GM19463 (cell line): ENCODE measurements around the gene TSTD1.
"Not testable (repeated sequence)": the region's sequence is repeated elsewhere in the genome, so short reads cannot be mapped to it uniquely, and the experiment has no call there.

Experiments
- ATAC-seq: cut with Tn5 transposase; IDR thresholded peaks from one replicate; pipeline ENCODE4 v1.9.1; 2021; ENCODE audit warnings: mild to moderate bottlenecking, moderate library complexity; ENCODE audit not compliant: unreplicated experiment

Gene TSTD1

DNA sequence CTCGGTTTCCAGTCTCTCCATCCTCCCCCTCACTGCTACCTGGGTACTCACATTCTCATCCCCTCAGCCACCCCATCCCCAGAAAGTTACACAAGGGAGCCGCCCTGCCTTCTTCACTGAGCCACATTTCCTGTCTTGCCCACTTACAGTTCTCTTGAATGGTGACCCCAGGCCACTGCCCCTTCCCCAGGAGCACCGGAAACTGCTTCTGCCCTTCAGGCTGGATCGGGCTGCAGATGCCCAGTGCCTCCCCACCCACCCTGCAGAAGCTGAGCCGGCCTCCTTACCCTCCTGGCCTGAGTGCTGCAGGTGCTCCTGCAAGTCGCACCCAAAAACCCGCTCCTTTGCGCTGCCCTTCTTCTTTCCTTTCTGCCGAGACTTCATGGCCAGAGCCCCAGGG, 30.5 kb upstream of the TSTD1 start:
- no peak for ATAC-seq

DNA sequence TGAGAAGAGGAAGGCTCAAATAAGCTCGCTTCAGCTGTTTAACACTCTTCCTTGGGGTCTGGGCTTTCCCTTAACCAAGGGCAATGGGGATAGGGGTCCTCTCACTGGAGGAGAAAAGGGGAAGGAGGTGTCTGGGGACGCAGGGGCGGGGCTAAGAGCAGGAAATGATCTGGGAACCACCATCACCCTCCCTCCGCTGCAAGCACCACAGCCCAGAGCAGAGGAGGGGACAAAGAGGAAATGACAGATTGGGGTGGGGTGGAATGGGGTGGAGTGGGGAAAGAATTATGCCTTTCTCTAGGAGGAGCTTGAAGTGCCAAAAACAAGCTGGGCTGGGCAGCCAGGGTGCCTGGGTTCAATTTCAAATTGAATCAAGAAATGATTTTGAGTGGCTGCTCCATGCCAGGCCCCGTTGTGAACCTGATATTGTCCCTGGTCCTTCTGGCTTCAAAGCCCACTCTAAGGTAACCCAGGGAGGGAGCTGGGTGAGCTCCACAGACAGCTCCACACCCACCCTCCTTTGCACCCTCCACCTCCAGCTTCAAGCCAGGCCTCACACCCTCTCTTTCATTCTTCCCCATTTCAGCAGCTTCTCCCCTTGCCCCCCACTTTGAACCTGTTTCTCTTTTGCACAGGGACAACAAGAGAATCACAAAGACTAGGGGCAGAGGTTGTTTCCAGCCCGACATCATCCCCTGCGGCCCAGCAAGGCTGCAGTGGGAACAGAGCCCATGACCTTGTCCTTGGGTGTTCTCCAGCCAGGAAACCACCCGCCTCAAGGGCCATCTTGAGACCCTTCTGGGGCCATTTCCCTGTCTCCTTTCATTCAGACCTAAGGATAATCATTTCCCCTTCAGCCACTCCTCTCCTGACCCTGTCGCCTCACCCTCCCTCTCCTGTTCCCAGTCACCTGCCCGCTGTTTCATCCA, 29.8 kb upstream of the TSTD1 start:
- ATAC-seq, result peak; percentile 47

DNA sequence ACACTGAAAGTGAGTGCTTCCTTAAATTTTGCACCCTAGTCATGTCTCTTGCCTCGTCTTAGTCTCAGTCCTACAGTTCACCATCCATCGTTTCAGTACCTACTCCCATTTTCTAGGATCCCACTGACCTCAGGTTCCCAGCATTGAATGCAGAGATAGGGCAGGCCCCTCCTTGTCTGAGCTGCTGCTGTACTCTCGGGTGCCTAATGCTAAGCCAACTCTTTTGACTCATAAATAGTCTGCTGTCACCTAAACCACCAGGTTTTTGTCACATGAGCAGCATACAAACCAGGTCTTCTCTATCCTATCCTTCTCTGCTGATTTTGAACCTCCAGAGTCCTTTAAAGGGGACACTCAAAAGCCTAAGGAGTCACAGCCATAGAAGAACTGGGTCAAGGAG, 27.9 kb upstream of the TSTD1 start:
- no peak for ATAC-seq

DNA sequence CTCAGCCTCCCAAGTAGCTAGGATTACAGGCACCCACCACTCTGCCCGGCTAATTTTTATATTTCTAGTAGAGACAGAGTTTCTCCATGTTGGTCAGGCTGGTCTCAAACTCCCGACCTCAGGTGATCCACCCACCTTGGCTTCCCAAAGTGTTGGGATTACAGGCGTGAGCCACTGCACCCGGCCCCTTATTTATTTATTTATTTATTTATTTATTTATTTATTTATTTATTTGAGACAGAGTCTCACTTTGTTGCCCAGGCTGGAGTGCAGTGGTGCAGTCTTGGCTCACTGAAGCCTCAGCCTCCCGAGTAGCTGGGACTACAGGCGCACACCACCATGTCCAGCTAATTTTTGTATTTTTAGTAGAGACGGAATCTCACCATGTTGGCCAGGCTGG, 26.9 kb upstream of the TSTD1 start:
- ATAC-seq, result not testable (repeated sequence)

DNA sequence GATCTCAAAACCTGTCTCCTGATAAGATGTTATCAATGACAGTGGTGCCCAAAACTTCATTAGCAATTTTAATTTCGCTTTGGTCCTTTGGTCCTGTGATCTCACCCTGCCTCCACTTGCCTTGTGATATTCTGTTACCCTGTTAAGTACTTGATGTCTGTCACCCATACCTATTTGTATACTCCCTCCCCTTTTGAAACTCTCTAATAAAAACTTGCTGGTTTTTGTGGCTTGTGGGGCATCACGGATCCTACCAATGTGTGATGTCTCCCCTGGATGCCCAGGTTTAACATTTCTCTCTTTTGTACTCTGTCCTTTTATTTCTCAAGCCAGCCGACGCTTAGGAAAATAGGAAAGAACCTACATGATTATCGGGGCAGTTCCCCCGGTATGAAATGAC, 25.2 kb upstream of the TSTD1 start:
- ATAC-seq, result not testable (repeated sequence)

DNA sequence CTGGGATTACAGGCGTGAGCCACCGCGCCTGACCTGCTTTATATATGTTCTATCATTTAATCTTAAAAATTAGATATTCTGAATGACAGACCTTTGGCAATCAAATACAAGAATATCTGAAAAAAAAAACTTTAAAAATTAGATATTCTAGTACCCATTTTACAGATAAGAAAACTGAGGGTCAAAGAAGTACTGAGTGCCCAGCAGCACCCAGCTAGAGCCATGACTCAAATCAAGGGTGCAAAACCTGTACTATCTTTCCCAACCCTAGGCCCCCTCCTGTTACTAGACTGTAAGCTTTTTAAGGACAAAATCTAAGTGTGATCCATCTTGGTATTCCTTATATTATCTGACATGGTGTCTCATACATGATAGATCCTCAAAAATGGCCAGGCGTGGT, 22.7 kb upstream of the TSTD1 start:
- no peak for ATAC-seq

DNA sequence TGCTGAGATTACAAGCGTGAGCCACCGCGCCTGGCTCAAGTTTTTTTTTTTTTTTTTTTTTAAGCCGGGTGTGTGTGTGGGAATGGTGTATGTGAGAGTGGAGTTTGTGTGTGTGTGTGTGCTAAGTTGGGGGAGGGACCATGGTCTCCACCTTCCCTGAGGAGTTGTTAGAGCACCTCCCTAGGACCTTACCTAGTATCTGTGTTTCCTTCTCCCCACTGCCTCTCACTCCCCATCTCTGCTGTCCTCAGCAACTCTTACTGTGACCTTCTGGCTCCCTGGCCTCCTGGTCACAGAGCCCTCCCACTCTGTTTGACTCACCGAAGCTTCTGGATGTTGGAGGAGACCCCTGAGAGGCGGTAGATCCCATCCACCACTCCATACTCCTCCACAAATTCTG, 20.5 kb upstream of the TSTD1 start:
- ATAC-seq, result no peak

DNA sequence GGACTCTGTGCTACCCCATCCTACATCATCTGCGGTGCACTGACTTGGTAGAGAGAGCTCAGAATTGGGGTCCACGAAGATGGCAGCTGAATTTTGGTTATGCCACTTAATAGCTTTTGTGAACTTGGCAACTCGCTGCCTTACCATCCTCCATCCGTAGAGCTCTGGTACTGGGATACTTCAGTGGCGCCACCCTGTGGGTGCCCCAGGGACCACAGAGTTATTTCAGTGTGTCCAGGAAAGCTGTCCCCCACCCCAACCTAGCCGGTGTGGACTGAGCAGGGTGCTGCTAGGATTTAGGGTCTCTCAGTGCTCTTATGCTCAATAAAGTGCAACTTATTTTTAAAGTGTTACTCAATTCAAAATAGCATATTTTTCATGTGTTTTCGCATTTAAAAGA, 16.0 kb upstream of the TSTD1 start:
- no peak for ATAC-seq

DNA sequence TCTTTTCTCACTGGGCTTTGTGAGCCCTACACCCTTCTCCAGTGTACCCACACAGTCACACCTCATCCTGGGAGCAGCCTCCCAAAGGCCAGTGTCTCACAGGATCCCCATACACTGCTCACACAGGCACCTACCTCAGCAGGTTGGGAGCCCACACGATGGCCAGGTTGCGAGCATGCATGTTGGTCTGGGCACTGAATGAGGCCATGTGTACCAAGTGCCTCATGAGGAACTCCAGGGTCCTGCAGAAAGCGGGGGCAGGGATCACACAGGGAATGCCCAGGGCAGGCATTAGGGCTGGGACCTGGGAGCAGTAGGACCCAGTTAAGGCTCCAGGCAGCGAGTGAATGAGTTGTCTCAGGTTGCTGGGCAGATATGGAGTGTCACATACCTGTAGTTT, 15.5 kb upstream of the TSTD1 start:
- ATAC-seq, result no peak

DNA sequence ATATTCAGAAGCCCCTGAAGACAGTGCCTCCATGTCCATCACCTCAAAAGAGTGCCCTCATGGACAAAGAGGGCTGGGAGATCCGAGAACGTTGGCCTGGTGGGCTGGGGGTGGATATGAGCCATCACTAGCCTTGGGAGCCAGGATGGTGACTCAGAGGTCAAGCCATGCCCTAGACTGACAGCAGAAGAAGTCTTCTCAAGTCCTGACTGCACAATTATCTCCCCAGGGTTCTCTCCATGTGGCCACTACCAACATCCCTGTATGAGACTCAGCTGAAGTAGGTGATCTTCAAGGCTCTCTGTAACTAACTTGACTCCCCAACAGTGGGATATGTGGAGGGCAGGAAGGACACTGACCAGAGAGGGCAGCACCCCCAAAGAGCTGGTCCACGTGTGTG, 14.1 kb upstream of the TSTD1 start:
- ATAC-seq, result no peak

DNA sequence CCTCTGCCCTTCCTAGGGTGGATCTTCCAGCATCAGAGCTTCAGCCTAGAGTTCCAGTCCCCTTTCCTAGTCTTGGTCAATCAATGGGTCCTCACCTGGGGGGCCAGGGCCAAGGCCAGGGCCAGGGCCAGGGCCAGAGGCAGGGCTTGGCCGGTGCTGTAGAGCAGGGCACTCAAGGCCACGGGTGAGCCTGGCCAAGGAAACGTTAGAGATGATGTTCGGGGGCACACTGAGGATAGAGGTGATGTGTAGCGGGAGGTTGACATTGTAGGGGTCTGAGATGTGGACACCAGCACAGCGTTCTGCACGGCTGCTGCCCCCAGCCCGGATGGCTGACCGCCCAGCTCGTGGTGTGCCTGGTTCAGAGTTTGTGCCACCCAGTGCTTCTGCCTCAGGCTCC, 12.5 kb upstream of the TSTD1 start:
- ATAC-seq, result no peak

DNA sequence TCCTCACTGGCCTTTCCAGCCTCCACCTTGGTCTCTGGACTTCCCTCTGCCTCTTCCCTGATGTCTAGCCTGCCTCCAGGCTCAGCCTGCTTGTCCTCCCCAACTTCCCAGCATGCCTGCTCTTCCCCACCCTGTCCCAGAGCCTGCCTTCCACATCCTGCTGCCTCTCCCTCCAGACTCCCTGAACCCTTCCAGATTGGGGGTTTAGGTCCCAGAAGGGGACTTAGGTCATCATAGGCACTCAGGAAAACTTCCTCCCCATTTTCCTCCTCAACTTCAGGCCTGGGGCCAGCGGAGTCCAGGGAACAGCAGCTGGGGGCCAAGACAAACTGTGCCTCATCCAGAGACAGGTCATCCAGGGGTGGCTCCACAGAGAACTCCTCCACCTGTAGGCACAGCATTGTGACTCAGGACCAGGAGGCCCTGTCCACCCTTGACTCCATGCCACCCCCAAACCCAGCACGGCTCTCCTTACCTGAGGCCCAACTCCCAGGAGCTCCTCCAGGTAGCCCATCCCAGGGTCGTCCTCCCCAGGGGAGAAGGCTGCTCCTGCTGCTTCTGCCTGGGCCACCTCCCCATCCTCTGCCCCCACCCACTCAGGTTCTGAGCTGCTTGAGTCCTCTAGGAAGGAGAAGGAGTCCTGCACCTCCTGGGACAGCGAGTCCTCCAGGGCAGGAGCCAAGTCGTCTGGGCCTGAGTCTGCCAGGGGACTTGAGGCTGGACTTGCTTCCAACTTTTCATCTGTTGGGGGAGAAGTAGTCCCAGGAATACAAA, 10.4 kb upstream of the TSTD1 start:
- ATAC-seq, result no peak

DNA sequence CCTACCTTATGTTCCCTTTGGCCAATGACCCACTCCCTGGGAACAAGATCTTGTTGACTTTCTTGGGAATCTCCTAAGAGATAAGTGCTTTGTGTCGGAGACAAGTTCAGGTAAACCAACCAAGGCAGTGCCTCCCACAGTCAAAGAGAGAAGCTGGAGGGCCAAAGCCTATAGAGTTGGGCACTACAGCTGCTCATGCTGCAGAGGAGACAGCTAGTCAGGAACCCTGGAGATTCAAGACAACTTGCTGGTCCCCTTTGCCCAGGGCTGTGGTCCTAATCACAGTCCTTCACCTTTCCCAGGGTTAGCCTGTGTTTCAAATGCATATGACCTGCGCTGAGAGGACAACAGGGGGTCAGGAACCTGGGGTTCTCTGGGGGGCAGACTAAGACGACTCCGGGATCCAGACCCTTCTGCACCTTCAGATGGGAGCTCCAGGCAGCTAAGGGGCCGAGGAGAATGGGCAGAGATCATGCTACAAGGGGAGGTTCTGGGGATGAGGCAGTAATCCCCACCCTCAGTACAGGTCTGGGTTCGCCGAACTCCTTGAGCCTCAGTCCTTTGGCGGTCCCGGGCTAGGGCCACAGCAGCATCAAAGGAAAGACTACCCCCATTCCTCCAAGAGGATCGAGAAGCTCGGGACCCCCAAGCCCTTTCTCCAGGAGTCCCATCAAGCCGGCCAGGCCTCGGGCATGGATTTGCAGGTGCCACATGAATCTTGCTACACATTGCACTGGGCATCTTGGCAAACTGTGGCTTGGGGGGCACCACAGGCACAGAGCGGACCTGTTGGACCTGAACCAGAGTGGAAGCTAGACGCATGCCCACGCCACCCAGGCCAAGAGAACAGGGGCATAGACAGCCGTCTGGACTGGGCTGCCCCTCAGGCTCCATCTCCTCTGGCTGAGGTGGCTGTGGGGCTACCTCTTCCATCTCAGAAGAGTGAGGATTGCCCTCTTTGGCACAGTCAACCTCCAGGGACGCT, 9.0 kb upstream of the TSTD1 start:
- ATAC-seq, result no peak

DNA sequence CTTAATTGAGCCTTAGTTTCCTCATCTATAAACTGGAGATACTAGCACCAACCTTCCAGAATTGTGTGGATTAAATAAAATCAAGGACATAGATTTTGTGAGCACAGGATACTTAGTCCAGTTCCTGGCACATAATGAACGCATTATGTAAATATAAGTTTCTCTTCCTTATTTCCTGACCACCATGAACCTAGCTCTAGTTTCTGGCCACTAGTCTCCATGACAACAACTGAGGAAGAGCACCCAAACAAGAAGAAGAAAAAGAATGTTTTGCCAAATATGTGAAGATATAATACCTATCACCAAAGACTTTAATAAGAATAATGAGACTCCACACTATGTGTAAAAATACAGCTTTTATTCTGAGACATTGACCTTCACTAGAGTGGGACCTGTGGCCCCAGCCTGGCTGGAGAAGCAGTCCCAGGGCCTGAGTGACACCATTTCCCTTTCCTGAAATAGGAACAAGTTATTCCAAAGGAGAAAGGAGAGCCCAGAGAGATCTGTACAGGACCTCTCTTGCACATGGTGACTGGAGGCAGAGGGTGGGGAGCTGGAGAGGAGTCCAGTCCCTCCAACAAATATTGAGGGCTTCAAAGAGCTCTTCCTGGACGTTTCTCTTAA, 8.0 kb upstream of the TSTD1 start:
- ATAC-seq, result peak; percentile 37

DNA sequence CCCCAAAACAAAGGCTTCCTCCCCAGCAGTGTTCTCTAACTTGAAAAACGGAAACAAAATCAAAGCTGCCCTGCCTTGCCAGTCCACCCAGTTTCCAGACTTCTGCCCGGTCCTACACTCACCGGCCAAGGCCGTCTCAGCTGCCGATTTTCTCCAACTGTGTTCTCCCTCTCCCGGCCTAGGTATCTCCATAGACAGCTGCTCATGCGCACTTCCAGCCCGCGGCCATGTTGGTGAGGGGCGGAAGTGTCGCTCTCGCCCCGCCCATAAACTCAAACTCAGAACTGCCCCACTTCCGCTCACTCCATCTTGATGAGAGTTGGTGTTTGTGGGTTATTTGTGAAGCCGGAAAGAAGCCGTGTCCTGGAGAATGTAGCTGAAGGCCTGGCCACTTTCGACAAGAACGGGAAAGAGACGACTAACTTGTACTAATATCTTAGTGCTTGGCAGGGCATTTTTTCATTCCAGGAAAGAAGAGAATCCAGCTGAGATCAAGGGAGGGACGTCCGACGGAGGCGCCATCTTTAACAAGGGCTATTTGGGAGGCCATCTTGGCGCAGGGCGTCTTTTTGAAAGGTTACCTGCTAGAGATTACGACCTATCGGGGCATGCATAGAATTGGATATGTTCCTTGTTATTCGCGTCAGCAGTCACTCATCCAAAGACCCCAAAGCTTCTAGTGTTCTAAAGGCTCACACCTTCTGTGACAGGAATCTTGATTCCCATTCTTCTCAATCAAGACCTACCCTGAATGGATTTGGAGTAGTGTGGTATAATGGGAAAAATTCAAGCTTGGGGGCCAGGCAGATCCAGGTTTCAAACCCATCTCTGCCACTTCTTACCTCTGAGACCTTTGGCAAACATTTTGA, 7.2 kb upstream of the TSTD1 start, which contains the start of gene USF1:
Gene USF1 (minus strand): TSS at position 242 of the 869 bp plus-strand sequence. CDS start 2,702 bp downstream, outside the sequence.
- peak; percentile 65 for ATAC-seq

DNA sequence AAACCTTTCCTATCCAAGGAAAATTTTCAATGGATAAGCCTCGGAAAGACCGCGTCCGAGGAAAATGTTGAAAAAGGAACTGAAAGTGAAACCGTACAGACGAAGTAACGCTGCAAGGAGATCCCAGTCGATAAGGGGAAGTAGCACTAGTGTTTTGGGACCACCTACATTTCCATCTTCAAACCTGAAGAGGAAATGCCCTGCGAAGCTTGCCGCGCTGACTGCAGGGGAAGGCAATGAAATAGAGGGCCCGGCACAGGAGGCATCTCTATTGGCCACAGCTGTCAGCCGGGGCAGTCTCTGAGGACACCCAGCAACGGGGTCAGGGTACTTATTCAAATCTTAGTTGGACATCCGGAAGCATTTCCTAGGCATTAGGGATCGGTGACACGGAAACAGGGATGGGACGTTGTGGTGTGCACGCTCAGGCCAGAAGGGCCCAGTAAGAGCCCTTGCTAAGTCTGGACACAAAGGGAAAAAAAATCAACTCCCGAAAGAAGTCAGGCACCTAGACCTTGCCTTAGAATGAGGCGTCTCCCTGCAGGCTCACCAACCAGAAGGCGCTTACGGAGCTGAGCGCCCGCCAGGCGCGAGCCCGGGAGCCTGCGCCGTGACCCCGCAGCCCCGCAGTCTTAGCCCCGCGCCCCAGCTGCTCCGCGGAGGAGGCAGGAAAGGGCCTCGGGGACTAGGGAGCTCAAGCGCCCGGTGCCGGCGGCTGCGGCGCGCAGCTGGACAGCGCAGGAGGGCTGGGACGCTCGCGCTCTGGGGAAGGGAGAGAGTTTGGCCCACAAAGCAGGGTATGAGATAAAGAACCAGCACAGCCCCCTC, 6.4 kb upstream of the TSTD1 start:
- peak; percentile 39 for ATAC-seq

DNA sequence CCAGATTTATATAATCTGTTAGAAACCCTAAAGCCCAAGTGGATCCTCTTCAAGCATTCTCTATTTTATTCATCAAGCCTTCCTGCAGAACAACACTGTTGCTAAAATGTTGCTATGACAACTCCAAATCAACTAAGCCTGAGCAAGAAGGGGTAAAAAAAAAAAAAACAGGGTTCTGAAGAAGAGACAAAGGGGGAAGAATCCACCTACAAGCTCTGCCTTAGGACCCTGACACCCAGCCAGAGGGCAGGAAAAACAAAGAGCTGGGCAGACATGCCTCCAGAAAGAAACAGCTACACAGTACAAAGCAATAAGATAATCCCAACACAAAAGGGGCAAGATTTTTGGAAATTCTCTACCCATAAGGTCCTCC, 5.8 kb upstream of the TSTD1 start:
- no peak for ATAC-seq

DNA sequence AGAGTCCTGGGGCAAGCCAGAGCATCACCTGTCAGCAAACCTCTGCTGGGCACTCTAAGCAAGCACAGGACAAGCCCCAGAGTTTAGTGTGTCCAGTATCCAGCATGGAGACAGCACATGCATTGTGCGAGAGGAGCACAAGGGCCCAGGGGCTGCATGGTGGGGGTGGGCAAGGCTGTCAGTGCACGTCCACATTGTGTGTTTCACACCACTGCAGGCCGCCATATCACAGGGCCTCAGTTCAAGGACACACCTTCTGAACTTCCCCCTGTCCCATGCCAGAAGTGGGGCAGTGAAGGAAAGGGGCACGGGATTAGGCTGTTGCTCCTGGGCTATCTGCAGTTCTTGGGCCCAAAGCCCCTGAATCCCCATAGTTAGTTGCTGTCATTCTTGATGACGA, 782 bp upstream of the TSTD1 start:
- no peak for ATAC-seq

DNA sequence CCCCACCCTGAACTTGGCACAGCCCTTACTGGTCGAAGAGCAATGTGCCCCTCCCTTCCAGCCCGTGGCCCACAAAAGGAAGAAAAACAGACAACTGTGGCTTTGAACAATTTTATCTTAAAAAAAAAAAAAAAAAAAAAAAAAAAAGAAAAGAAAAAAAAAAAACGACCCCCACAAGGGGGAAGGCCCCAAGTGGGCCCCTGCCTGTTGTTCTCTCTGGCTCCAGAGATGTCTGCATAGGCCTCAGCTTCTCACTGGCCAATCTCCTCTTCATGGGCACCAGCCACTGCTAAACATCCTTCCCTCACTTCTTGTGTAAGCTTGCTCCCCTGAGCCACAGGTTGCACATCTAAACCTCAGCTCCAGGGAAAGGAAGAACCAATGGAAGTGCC, 386 bp upstream of the TSTD1 start:
- ATAC-seq, result no peak
